Gastrocnemius medialis (tissue), 4 donors: ENCODE results near the gene MCM3AP. TPM values are rescaled to one million over a fixed set of nuclear protein-coding genes. Genes with fewer than 3 reads are reported as not detected.

Source experiments
- ATAC-seq, 2 donors: fragments of 150-250 bp; one replicate each; pipeline ENCODE4 v1.9.1; 2016
- DNase-seq, 2 donors: peaks; one replicate each; pipeline ENCODE4 v3.0.0-alpha.2; 2019
- H3K27ac ChIP-seq, 4 donors: fragments of 200-600 bp; sonication (generic); 1 replicate in 1 of 4; 2 replicates in 3 of 4; pipeline ENCODE4 v1.5.1; 2016 to 2018; ENCODE audit warnings: mild to moderate bottlenecking in 2 of 4, moderate library complexity in 1 of 4
- H3K27me3 ChIP-seq, 3 donors: fragments of 200-600 bp; sonication (generic) in 2 of 3; 1 replicate in 1 of 3; 2 replicates in 2 of 3; pipeline versions ENCODE4 v1.5.1 to v1.6.0; 2016 to 2019; ENCODE audit warnings: mild to moderate bottlenecking in 1 of 3, moderate library complexity in 1 of 3
- H3K36me3 ChIP-seq, 2 donors: fragments of 200-600 bp; sonication (generic) in 1 of 2; one replicate each; pipeline ENCODE4 v1.5.1; 2017 to 2018
- H3K4me1 ChIP-seq, 2 donors: fragments of 200-600 bp; sonication (generic) in 1 of 2; one replicate each; pipeline ENCODE4 v1.5.1; 2016 to 2017; ENCODE audit warnings: mild to moderate bottlenecking in 2 of 2
- H3K4me3 ChIP-seq, 4 donors: fragments of 200-600 bp; sonication (generic) in 3 of 4; 1 replicate in 1 of 4; 2 replicates in 3 of 4; pipeline ENCODE4 v1.5.1; 2016 to 2019; ENCODE audit warnings: mild to moderate bottlenecking in 2 of 4
- H3K9me3 ChIP-seq, 3 donors: fragments of 200-600 bp; sonication (generic) in 2 of 3; 1 replicate in 1 of 3; 2 replicates in 2 of 3; pipeline ENCODE4 v1.5.1; 2016 to 2019
- CTCF ChIP-seq, 5 experiments: fragments of 450-650 bp in 3 of 5; fragments of 200-600 bp in 2 of 5; sonication (generic) in 2 of 5; IDR thresholded peaks in 4 of 5; conservative IDR thresholded peaks in 1 of 5; 1 replicate in 4 of 5; 2 replicates in 1 of 5; pipeline ENCODE4 v1.5.1; 2016 to 2019; ENCODE audit warnings: antibody characterized with exemption in 5 of 5, mild to moderate bottlenecking in 3 of 5, moderate library complexity in 3 of 5
- POLR2A ChIP-seq, 2 donors: fragments of 450-650 bp; IDR thresholded peaks; one replicate each; pipeline ENCODE4 v1.6.1; 2017; ENCODE audit warnings: antibody characterized with exemption in 2 of 2, mild to moderate bottlenecking in 2 of 2, moderate library complexity in 2 of 2
- in situ Hi-C, 4 donors: fragments of 200-750 bp; cut with MboI; loops; one replicate each; pipeline versions ENCODE4 v1.15.0 to v1.8.0; 2017; ENCODE audit warnings: low sequenced_read_pairs in 4 of 4
- intact Hi-C: fragments of 100-400 bp; cut with DNase I; formaldehyde crosslinking; loops from one replicate; pipeline ENCODE4 v1.15.1; 2023; ENCODE audit warnings: low total_unique reads
- total RNA-seq, 4 donors: library from RNA; depleted of rRNA; stranded (reverse); fragments of >200 nt; gene quantifications; one replicate each; pipeline versions ENCODE4 v1.1.0 to v1.2.3, GENCODE V29; 2016

Gene MCM3AP
- total RNA-seq, 4 donors from 2014 or later: 52.1 to 155 (median 83.2) TPM

GRCh38 chr21:46323710-46324389, 38.4 kb upstream of the MCM3AP start, which contains the start of the genes C21orf58 and PCNT:
Gene C21orf58, minus strand, starts transcription at chr21:46323870. Its CDS starts 1,132 bp downstream, at chr21:46322738.
Gene PCNT, plus strand, starts transcription at chr21:46324156. Its CDS starts 73 bp downstream, at chr21:46324229.
- Histone ChIP-seq H3K36me3 (peaks cover 0 to 6% of the 10 kb centered on the region in 2 donors), H3K27ac (peak within 1 kb of the TSS; percentile 96 to 100 (median 98)), H3K27me3 (no peaks in the 10 kb centered on the region), H3K9me3 (no peaks in the 10 kb centered on the region), H3K4me1 (peaks cover 18 to 26% of the 10 kb centered on the region in 2 donors), H3K4me3 (peak within 1 kb of the TSS; percentile 87 to 93 (median 88))
- DNase-seq (peak; percentile 97 to 98), ATAC-seq (peak; percentile 84 to 87)
- peak in 1 of 2 donors; percentile 36 for TF ChIP-seq POLR2A (IDR thresholded peaks at IDR 0.05)
- no peak for TF ChIP-seq CTCF (IDR thresholded peaks at IDR 0.05 in 4 of 5, conservative IDR thresholded peaks at IDR 0.05 in 1 of 5)
- intact Hi-C loops (loop anchor here (1.0 to 10.0 kb wide), 6 partner anchors 38 to 1989 kb away; partner anchors contain the start of genes CFAP410 and YBEY), in situ Hi-C loops (no loop called here)

- Histone ChIP-seq H3K4me1 (peaks cover 18 to 26% of the 10 kb centered on the region in 2 donors), H3K9me3 (no peaks in the 10 kb centered on the region), H3K36me3 (peaks cover 0 to under 1% of the 10 kb centered on the region in 2 donors), H3K4me3 (peak overlapping the region; percentile 87 to 93 (median 88)), H3K27ac (peak overlapping the region; percentile 96 to 100 (median 98)), H3K27me3 (no peaks in the 10 kb centered on the region)
- in situ Hi-C loops (no loop called here), intact Hi-C loops (loop anchor here (1.0 to 10.0 kb wide), 4 partner anchors 136 to 1988 kb away; partner anchors contain the start of gene CFAP410)
- no peak for DNase-seq
- TF ChIP-seq POLR2A (IDR thresholded peaks at IDR 0.05): no peak
- no peak for TF ChIP-seq CTCF (IDR thresholded peaks at IDR 0.05 in 4 of 5, conservative IDR thresholded peaks at IDR 0.05 in 1 of 5)
- ATAC-seq: peak in 1 of 2 donors; percentile 2
Observed at GRCh38 chr21:46323227-46323709, 37.9 kb upstream of the MCM3AP start.

- no peaks in the 10 kb centered on the region for H3K9me3 ChIP-seq
- H3K27me3 ChIP-seq: no peaks in the 10 kb centered on the region
- H3K27ac ChIP-seq: peak overlapping the region in 3 of 4 donors; percentile 96 to 100 (median 99)
- H3K4me1 ChIP-seq: peaks cover 18 to 26% of the 10 kb centered on the region in 2 donors
- DNase-seq (no peak), ATAC-seq (no peak)
- no peaks in the 10 kb centered on the region for H3K36me3 ChIP-seq
- in situ Hi-C loops (no loop called here), intact Hi-C loops (loop anchor here (1.0 to 10.0 kb wide), 4 partner anchors 135 to 1988 kb away; partner anchors contain the start of gene CFAP410)
- H3K4me3 ChIP-seq: peak overlapping the region; percentile 87 to 93 (median 88)
- TF ChIP-seq POLR2A (IDR thresholded peaks at IDR 0.05): no peak
- TF ChIP-seq CTCF (IDR thresholded peaks at IDR 0.05 in 4 of 5, conservative IDR thresholded peaks at IDR 0.05 in 1 of 5): no peak
Observed at GRCh38 chr21:46322351-46323226, 37.2 kb upstream of the MCM3AP start.

- no peak for DNase-seq
- H3K27me3 ChIP-seq: no peaks in the 10 kb centered on the region
- H3K9me3 ChIP-seq: no peaks in the 10 kb centered on the region
- TF ChIP-seq CTCF (IDR thresholded peaks at IDR 0.05 in 4 of 5, conservative IDR thresholded peaks at IDR 0.05 in 1 of 5) (no peak), POLR2A (IDR thresholded peaks at IDR 0.05) (no peak)
- H3K36me3 ChIP-seq: no peaks in the 10 kb centered on the region
- ATAC-seq: no peak
- in situ Hi-C loops (no loop called here), intact Hi-C loops (loop anchor here (5.0 to 10.0 kb wide), 3 partner anchors 133 to 1986 kb away; partner anchors contain the start of gene CFAP410)
- H3K4me3 ChIP-seq: no peak overlapping the region
- H3K27ac ChIP-seq: no peak overlapping the region
- peaks cover 16 to 21% of the 10 kb centered on the region in 2 donors for H3K4me1 ChIP-seq
Observed at GRCh38 chr21:46320331-46320801, 35.0 kb upstream of the MCM3AP start.
